ENCODE results near the gene PHF2.

DNA sequence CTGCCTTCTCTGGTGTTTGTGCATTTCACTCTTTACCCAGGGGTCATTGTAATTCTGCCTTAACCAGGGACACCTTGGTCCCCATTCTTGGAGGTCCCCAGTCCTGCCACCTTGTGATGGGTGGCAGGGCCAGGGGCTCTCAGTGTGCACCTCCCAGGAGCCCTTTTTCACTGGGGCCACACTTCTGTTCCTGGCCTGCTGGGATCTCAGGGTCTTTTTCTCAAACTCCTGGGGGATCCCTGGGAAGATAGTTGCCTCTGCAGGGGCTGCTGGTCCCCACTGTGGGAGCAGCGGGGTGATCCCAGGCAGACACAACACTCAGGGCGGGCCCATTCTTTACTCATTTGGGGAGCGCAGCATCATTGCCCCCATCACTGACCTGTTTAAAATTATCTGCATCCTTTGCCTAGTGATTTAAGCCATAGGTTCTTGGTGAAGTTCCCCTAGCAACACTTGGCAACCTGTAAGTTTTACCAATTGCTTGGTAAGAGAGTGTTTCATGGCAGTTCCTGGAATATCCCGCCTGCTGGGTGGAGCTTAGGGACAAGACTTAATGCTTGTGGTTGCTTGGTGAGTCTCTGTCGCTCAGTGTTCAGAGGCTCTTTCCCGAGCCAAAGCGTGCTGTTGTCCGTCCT lies 15.7 kb downstream of the PHF2 start:
- TF ChIP-seq POLR2A (IDR thresholded peaks at IDR 0.05; ENCODE audit: low read length): no peak
- TF ChIP-seq GATA1 (IDR thresholded peaks at IDR 0.05; ENCODE audit: low read depth, low read length): no peak
